ENCODE data around the gene LUZP2.

DNA sequence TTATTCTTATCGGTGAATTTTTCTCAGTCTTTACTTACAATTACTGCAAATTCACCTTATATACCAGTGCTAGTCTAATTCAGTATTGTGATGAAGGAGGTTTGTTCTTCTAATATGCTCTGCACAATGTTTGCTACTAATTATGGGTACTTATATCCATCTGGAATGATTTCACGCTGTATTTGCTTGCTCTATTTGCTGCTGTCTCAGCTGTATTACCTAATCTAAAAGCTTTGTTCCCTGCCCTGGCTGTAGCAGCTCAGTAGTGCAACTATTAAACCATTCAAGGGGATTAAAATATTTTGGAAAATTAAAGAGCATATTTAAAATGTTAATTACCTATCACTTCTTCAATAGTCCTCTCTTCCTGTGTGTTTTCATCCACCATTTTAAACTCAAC lies 375.3 kb downstream of the LUZP2 start:
- TF ChIP-seq USF1 (CRISPR knock-in tag; IDR thresholded peaks at IDR 0.05) (no peak), TEAD1 (CRISPR knock-in tag; IDR thresholded peaks at IDR 0.05) (no peak), NONO (IDR thresholded peaks at IDR 0.05; ENCODE audit: low read depth in 2 of 2, low read length in 1 of 2) (no peak)
- TF ChIP-seq, protein P1, sequence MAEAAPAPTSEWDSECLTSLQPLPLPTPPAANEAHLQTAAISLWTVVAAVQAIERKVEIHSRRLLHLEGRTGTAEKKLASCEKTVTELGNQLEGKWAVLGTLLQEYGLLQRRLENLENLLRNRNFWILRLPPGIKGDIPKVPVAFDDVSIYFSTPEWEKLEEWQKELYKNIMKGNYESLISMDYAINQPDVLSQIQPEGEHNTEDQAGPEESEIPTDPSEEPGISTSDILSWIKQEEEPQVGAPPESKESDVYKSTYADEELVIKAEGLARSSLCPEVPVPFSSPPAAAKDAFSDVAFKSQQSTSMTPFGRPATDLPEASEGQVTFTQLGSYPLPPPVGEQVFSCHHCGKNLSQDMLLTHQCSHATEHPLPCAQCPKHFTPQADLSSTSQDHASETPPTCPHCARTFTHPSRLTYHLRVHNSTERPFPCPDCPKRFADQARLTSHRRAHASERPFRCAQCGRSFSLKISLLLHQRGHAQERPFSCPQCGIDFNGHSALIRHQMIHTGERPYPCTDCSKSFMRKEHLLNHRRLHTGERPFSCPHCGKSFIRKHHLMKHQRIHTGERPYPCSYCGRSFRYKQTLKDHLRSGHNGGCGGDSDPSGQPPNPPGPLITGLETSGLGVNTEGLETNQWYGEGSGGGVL (CRISPR knock-in tag; IDR thresholded peaks at IDR 0.05), result no peak
- TF ChIP-seq, protein P2, sequence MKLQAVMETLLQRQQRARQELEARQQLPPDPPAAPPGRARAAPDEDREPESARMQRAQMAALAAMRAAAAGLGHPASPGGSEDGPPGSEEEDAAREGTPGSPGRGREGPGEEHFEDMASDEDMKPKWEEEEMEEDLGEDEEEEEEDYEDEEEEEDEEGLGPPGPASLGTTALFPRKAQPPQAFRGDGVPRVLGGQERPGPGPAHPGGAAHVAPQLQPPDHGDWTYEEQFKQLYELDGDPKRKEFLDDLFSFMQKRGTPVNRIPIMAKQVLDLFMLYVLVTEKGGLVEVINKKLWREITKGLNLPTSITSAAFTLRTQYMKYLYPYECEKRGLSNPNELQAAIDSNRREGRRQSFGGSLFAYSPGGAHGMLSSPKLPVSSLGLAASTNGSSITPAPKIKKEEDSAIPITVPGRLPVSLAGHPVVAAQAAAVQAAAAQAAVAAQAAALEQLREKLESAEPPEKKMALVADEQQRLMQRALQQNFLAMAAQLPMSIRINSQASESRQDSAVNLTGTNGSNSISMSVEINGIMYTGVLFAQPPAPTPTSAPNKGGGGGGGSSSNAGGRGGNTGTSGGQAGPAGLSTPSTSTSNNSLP (IDR thresholded peaks at IDR 0.05; ENCODE audit: borderline replicate concordance, low read depth, low read length), result no peak
